ENCODE data around the gene C21orf91.

C21orf91 gene

GRCh38 chr21:17819114-17819876 is at the start of gene C21orf91:
Gene C21orf91, minus strand, starts transcription at chr21:17819356. Its CDS starts 1,038 bp downstream, at chr21:17818318.
- peak; percentile 87 for DNase-seq

GRCh38 chr21:17866590-17866989 is 47.4 kb upstream of the C21orf91 start:
- no peak for DNase-seq

GRCh38 chr21:17859661-17860060 is 40.5 kb upstream of the C21orf91 start:
- no peak for DNase-seq

GRCh38 chr21:17858747-17859146 is 39.6 kb upstream of the C21orf91 start:
- no peak for DNase-seq

GRCh38 chr21:17854745-17855144 is 35.6 kb upstream of the C21orf91 start:
- DNase-seq = no peak

- no peak for DNase-seq
Observed at GRCh38 chr21:17853393-17854275, 34.5 kb upstream of the C21orf91 start.

- DNase-seq = no peak
Observed at GRCh38 chr21:17848228-17848627, 29.1 kb upstream of the C21orf91 start.

GRCh38 chr21:17841103-17841502 is 21.9 kb upstream of the C21orf91 start:
- no peak for DNase-seq

- DNase-seq = no peak
Observed at GRCh38 chr21:17834639-17835354, 15.6 kb upstream of the C21orf91 start.

- DNase-seq = no peak
Observed at GRCh38 chr21:17829472-17829871, 10.3 kb upstream of the C21orf91 start.

- no peak for DNase-seq
Observed at GRCh38 chr21:17828223-17828622, 9.1 kb upstream of the C21orf91 start.

- no peak for DNase-seq
Observed at GRCh38 chr21:17823846-17824245, 4.7 kb upstream of the C21orf91 start.

GRCh38 chr21:17821121-17821520 is 2.0 kb upstream of the C21orf91 start:
- DNase-seq = no peak

- no peak for DNase-seq
Observed at GRCh38 chr21:17819877-17820229, 697 bp upstream of the C21orf91 start.

GRCh38 chr21:17818186-17819113 is 706 bp downstream of the C21orf91 start:
- DNase-seq = peak; percentile 77

GRCh38 chr21:17813353-17813752 is 5.8 kb downstream of the C21orf91 start:
- DNase-seq = no peak

GRCh38 chr21:17805966-17806365 is 13.2 kb downstream of the C21orf91 start:
- no peak for DNase-seq

GRCh38 chr21:17803536-17803935 is 15.6 kb downstream of the C21orf91 start:
- no peak for DNase-seq

GRCh38 chr21:17802572-17802971 is 16.6 kb downstream of the C21orf91 start:
- no peak for DNase-seq

GRCh38 chr21:17799414-17800164 is 19.6 kb downstream of the C21orf91 start:
- no peak for DNase-seq

- DNase-seq = no peak
Observed at GRCh38 chr21:17798796-17799195, 20.4 kb downstream of the C21orf91 start.

All from islet precursor cell (in vitro differentiated cells).